Neural progenitor cell (in vitro differentiated cells): ENCODE measurements around the gene LRRC1. TPM values are rescaled to one million over a fixed set of nuclear protein-coding genes. Genes with fewer than 3 reads are reported as not detected.

Experiments used
- DNase-seq: peaks from one replicate; pipeline ENCODE4 v3.0.0-alpha.2; 2016; ENCODE audit warnings: low spot score
- H2AFZ ChIP-seq: fragments of 200-600 bp; sonication (generic); replicated peaks from 2 replicates; pipeline ENCODE4 v1.6.1; 2016; ENCODE audit warnings: antibody characterized with exemption
- H3F3A ChIP-seq: fragments of 200-600 bp; sonication (generic); 2 replicates; pipeline ENCODE4 v1.6.1; 2016; ENCODE audit warnings: antibody characterized with exemption, low read depth
- H3K27ac ChIP-seq: fragments of 200-600 bp; sonication (generic); 2 replicates; pipeline ENCODE4 v1.5.1; 2016; ENCODE audit warnings: mild to moderate bottlenecking
- H3K27me3 ChIP-seq: fragments of 200-600 bp; sonication (generic); 2 replicates; pipeline ENCODE4 v1.6.1; 2016; ENCODE audit warnings: mild to moderate bottlenecking, moderate library complexity
- H3K36me3 ChIP-seq: fragments of 200-600 bp; sonication (generic); 2 replicates; pipeline ENCODE4 v1.5.1; 2016
- H3K4me1 ChIP-seq: fragments of 200-600 bp; sonication (generic); 2 replicates; pipeline ENCODE4 v1.6.1; 2016; ENCODE audit warnings: mixed run types
- H3K4me2 ChIP-seq: fragments of 200-600 bp; sonication (generic); 2 replicates; pipeline ENCODE4 v1.6.1; 2016
- H3K4me3 ChIP-seq: fragments of 200-600 bp; sonication (generic); 2 replicates; pipeline ENCODE4 v1.5.1; 2016
- H3K79me2 ChIP-seq: fragments of 200-600 bp; sonication (generic); 2 replicates; pipeline ENCODE4 v1.6.1; 2016; ENCODE audit warnings: low read depth
- H3K9ac ChIP-seq: fragments of 200-600 bp; sonication (generic); 2 replicates; pipeline ENCODE4 v1.6.1; 2016
- H3K9me3 ChIP-seq: fragments of 200-600 bp; sonication (generic); 2 replicates; pipeline ENCODE4 v1.5.1; 2016; ENCODE audit warnings: low read depth
- H4K20me1 ChIP-seq: fragments of 200-600 bp; sonication (generic); 2 replicates; pipeline ENCODE4 v1.6.1; 2016; ENCODE audit warnings: low read depth
- H3K27ac Mint-ChIP-seq: 3 replicates; pipeline ENCODE4 v1.8.0; 2021; ENCODE audit warnings: mixed read lengths
- H3K27me3 Mint-ChIP-seq: 2 replicates; pipeline ENCODE4 v1.8.0; 2022; ENCODE audit warnings: low read depth, mild to moderate bottlenecking, inconsistent platforms, moderate library complexity, mixed read lengths; ENCODE audit not compliant: insufficient read depth
- H3K36me3 Mint-ChIP-seq: 3 replicates; pipeline ENCODE4 v1.8.0; 2021; ENCODE audit warnings: mixed read lengths
- H3K4me1 Mint-ChIP-seq: 3 replicates; pipeline ENCODE4 v1.8.0; 2021; ENCODE audit warnings: mixed read lengths
- H3K4me3 Mint-ChIP-seq: 3 replicates; pipeline ENCODE4 v1.8.0; 2021; ENCODE audit warnings: mild to moderate bottlenecking, moderate library complexity, mixed read lengths
- H3K9me3 Mint-ChIP-seq: 3 replicates; pipeline ENCODE4 v1.8.0; 2020; ENCODE audit warnings: mixed read lengths
- EZH2 ChIP-seq: fragments of 200-600 bp; sonication (generic); IDR thresholded peaks from 2 replicates; pipeline ENCODE4 v1.6.1; 2017; ENCODE audit warnings: antibody characterized with exemption, mild to moderate bottlenecking, moderate library complexity
- EZH2phosphoT487 ChIP-seq: fragments of 200-600 bp; sonication (generic); IDR thresholded peaks from 2 replicates; pipeline ENCODE4 v1.6.1; 2017; ENCODE audit warnings: antibody characterized with exemption
- total RNA-seq: library from RNA; depleted of rRNA; stranded (reverse); fragments of >200 nt; gene quantifications from 2 replicates; pipeline ENCODE4 v1.2.3, GENCODE V29; 2015; ENCODE audit warnings: low replicate concordance
- TF ChIP-seq, protein P1 (sequence below): fragments of 200-600 bp; sonication (generic); IDR thresholded peaks from 2 replicates; pipeline ENCODE4 v1.5.1; 2017; ENCODE audit warnings: antibody characterized with exemption, mild to moderate bottlenecking

Gene LRRC1
- total RNA-seq, 1 donor from 2014 or later, result 14.0 TPM

DNA sequence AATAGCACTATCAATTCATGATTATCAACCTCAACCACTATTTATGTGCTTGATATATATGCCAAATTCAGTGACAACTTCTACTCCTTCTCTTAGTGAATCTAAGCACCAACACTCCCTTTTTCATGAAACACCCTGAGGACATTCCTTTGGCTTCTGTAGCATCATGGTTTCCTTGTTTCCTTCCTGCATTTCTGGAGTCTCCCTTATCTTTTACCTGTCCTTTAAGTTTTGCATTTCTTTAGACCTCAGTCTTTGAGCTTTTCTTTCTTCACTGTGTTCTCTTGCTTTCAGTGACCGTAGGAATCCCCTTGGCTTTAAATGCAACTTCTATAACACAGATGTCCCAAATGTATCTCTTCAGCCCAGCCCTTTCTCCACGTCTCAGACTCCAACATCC is 172.6 kb downstream of the LRRC1 start:
- Histone ChIP-seq H3K27ac (no peak overlapping the region), H3K4me2 (no peak overlapping the region), H3K9me3 (no peaks in the 10 kb centered on the region), H3K9ac (no peak overlapping the region), H3K4me3 (no peak overlapping the region), H3K79me2 (no peaks in the 10 kb centered on the region), H4K20me1 (no peaks in the 10 kb centered on the region), H3K4me1 (no peaks in the 10 kb centered on the region), H3K27me3 (no peaks in the 10 kb centered on the region), H2AFZ (peak overlapping the region; percentile 85), H3F3A (no peaks in the 10 kb centered on the region), H3K36me3 (no peaks in the 10 kb centered on the region)
- Mint-ChIP-seq H3K27me3 (no peaks in the 10 kb centered on the region), H3K36me3 (no peaks in the 10 kb centered on the region), H3K9me3 (no peaks in the 10 kb centered on the region), H3K4me3 (no peak overlapping the region), H3K4me1 (peaks cover 5% of the 10 kb centered on the region), H3K27ac (no peak overlapping the region)
- no peak for DNase-seq
- TF ChIP-seq EZH2 (no peak), EZH2phosphoT487 (no peak)
- TF ChIP-seq, protein P1, sequence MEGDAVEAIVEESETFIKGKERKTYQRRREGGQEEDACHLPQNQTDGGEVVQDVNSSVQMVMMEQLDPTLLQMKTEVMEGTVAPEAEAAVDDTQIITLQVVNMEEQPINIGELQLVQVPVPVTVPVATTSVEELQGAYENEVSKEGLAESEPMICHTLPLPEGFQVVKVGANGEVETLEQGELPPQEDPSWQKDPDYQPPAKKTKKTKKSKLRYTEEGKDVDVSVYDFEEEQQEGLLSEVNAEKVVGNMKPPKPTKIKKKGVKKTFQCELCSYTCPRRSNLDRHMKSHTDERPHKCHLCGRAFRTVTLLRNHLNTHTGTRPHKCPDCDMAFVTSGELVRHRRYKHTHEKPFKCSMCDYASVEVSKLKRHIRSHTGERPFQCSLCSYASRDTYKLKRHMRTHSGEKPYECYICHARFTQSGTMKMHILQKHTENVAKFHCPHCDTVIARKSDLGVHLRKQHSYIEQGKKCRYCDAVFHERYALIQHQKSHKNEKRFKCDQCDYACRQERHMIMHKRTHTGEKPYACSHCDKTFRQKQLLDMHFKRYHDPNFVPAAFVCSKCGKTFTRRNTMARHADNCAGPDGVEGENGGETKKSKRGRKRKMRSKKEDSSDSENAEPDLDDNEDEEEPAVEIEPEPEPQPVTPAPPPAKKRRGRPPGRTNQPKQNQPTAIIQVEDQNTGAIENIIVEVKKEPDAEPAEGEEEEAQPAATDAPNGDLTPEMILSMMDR, result no peak

Other genes with a start within 250 kb of the LRRC1 start
- 21.2 and 26.0 TPM in 2 replicates for gene GCLC, start 249.9 kb upstream of the LRRC1 start, total RNA-seq
- 0.06 and 0.17 TPM in 2 replicates for gene KLHL31, start 129.2 kb upstream of the LRRC1 start, total RNA-seq